ENCODE measurements around the gene TASP1.
"Not testable (repeated sequence)": the region's sequence is repeated elsewhere in the genome, so short reads cannot be mapped to it uniquely, and the experiment has no call there.

The TASP1 gene

GRCh38 chr20:13648291-13649228 is 9.8 kb upstream of the TASP1 start:
- DNase-seq, result no peak

GRCh38 chr20:13644010-13644409 is 5.3 kb upstream of the TASP1 start:
- no peak for DNase-seq

GRCh38 chr20:13639150-13639497 is 392 bp upstream of the TASP1 start:
- no peak for DNase-seq

- DNase-seq, result no peak
Measured at GRCh38 chr20:13638162-13638495, 603 bp downstream of the TASP1 start.

- no peak for DNase-seq
Measured at GRCh38 chr20:13632431-13632830, 6.3 kb downstream of the TASP1 start.

- DNase-seq, result not testable (repeated sequence)
Measured at GRCh38 chr20:13627525-13627924, 11.2 kb downstream of the TASP1 start.

- no peak for DNase-seq
Measured at GRCh38 chr20:13626724-13627123, 12.0 kb downstream of the TASP1 start.

- no peak for DNase-seq
Measured at GRCh38 chr20:13625304-13625979, 13.3 kb downstream of the TASP1 start.

GRCh38 chr20:13619415-13619814 is 19.3 kb downstream of the TASP1 start:
- DNase-seq, result not testable (repeated sequence)

GRCh38 chr20:13618456-13618855 is 20.3 kb downstream of the TASP1 start:
- not testable (repeated sequence) for DNase-seq

GRCh38 chr20:13617585-13617984 is 21.1 kb downstream of the TASP1 start:
- DNase-seq, result not testable (repeated sequence)

GRCh38 chr20:13616713-13617112 is 22.0 kb downstream of the TASP1 start:
- DNase-seq, result not testable (repeated sequence)

GRCh38 chr20:13613917-13614316 is 24.8 kb downstream of the TASP1 start:
- DNase-seq, result no peak

- no peak for DNase-seq
Measured at GRCh38 chr20:13611611-13612125, 27.1 kb downstream of the TASP1 start.

- DNase-seq, result no peak
Measured at GRCh38 chr20:13610184-13610583, 28.5 kb downstream of the TASP1 start.

GRCh38 chr20:13608066-13608465 is 30.7 kb downstream of the TASP1 start:
- no peak for DNase-seq

GRCh38 chr20:13593423-13593822 is 45.3 kb downstream of the TASP1 start:
- not testable (repeated sequence) for DNase-seq

- no peak for DNase-seq
Measured at GRCh38 chr20:13588049-13588448, 50.7 kb downstream of the TASP1 start.

GRCh38 chr20:13587370-13587769 is 51.4 kb downstream of the TASP1 start:
- DNase-seq, result no peak

- DNase-seq, result no peak
Measured at GRCh38 chr20:13586133-13586532, 52.6 kb downstream of the TASP1 start.

GRCh38 chr20:13581451-13581850 is 57.3 kb downstream of the TASP1 start:
- DNase-seq, result no peak

GRCh38 chr20:13580707-13581106 is 58.0 kb downstream of the TASP1 start:
- DNase-seq, result no peak

- DNase-seq, result no peak
Measured at GRCh38 chr20:13574071-13574470, 64.7 kb downstream of the TASP1 start.

- no peak for DNase-seq
Measured at GRCh38 chr20:13571662-13572061, 67.1 kb downstream of the TASP1 start.

All from activated CD8-positive, alpha-beta memory T cell treated with anti-CD3 and anti-CD28 coated beads for 24 hours (primary cell).